SK-N-SH (cell line): ENCODE data around the gene SENP3. TPM values are rescaled to one million over a fixed set of nuclear protein-coding genes. Genes with fewer than 3 reads are reported as not detected.

ENCODE experiments used
- CTCF ChIA-PET: fragments of 300-600, 350-600 bp; formaldehyde crosslinking; extraction: SDS; loops from one replicate; lab custom pipeline; 2021; lab: Yijun Ruan, JAX
- POLR2A ChIA-PET: fragments of 350-600 bp; sonication (Branson Sonifier 250); formaldehyde crosslinking; extraction: SDS; loops from one replicate; lab custom pipeline; 2020; ENCODE audit warnings: antibody characterized with exemption, inconsistent platforms; lab: Yijun Ruan, JAX
- DNase-seq: peaks from one replicate; pipeline ENCODE4 v3.0.0; 2012
- H2AFZ ChIP-seq: fragments of 200-600 bp; sonication (generic); 2 replicates; pipeline ENCODE4 v1.8.1; 2016; ENCODE audit warnings: antibody characterized with exemption, mild to moderate bottlenecking, low read depth
- H3F3A ChIP-seq: fragments of 200-600 bp; sonication (generic); replicated peaks from 2 replicates; pipeline ENCODE3; 2016; ENCODE audit warnings: antibody characterized with exemption, mild to moderate bottlenecking; ENCODE audit not compliant: insufficient read depth
- H3K27ac ChIP-seq, 2 experiments: fragments of 200-500 bp in 1 of 2; fragments of 200-600 bp in 1 of 2; sonication (Bioruptor generic) in 1 of 2; sonication (generic), shearing (Covaris generic) in 1 of 2; 2 replicates each; pipeline versions ENCODE4 v1.5.1 to v1.6.1; 2014 to 2016; ENCODE audit warnings: low read depth in 2 of 2, inconsistent platforms in 1 of 2, low read length in 1 of 2, mild to moderate bottlenecking in 1 of 2, mixed read lengths in 1 of 2
- H3K27me3 ChIP-seq: fragments of 200-600 bp; sonication (generic), shearing (Covaris generic); 2 replicates; pipeline ENCODE4 v1.6.1; 2016; ENCODE audit warnings: mixed run types; ENCODE audit not compliant: insufficient read depth
- H3K36me3 ChIP-seq, 2 experiments: fragments of 200-500 bp in 1 of 2; fragments of 200-600 bp in 1 of 2; sonication (Bioruptor generic) in 1 of 2; sonication (generic) in 1 of 2; replicated peaks in 1 of 2; 2 replicates each; pipeline versions ENCODE3 to v1.5.1; 2014 to 2016; ENCODE audit warnings: low read length in 1 of 2, mild to moderate bottlenecking in 1 of 2; ENCODE audit not compliant: insufficient read depth in 2 of 2, control insufficient read depth in 1 of 2
- H3K4me1 ChIP-seq, 2 experiments: fragments of 200-500 bp in 1 of 2; fragments of 200-600 bp in 1 of 2; sonication (Bioruptor generic) in 1 of 2; sonication (generic), shearing (Covaris generic) in 1 of 2; 2 replicates each; pipeline versions ENCODE4 v1.5.1 to v1.6.1; 2014 to 2016; ENCODE audit warnings: low read depth in 1 of 2, low read length in 1 of 2, mixed run types in 1 of 2; ENCODE audit not compliant: insufficient read depth in 2 of 2, control insufficient read depth in 1 of 2
- H3K4me2 ChIP-seq: fragments of 200-600 bp; sonication (generic), shearing (Covaris generic); 2 replicates; pipeline ENCODE4 v1.6.1; 2017; ENCODE audit warnings: mixed run types
- H3K4me3 ChIP-seq, 2 experiments: fragments of 200-500 bp in 1 of 2; fragments of 200-600 bp in 1 of 2; sonication (Bioruptor generic) in 1 of 2; sonication (generic), shearing (Covaris generic) in 1 of 2; 2 replicates each; pipeline versions ENCODE4 v1.5.1 to v1.8.1; 2014 to 2016; ENCODE audit warnings: low read depth in 2 of 2, inconsistent platforms in 1 of 2, low read length in 1 of 2, mild to moderate bottlenecking in 1 of 2, mixed read lengths in 1 of 2, moderate library complexity in 1 of 2
- H3K79me2 ChIP-seq: fragments of 200-600 bp; sonication (generic); 2 replicates; pipeline ENCODE4 v1.8.1; 2017; ENCODE audit warnings: mild to moderate bottlenecking; ENCODE audit not compliant: insufficient read depth
- H3K9ac ChIP-seq: fragments of 200-600 bp; sonication (generic); 2 replicates; pipeline ENCODE4 v1.6.1; 2017; ENCODE audit warnings: mixed run types
- H3K9me2 ChIP-seq: fragments of 200-600 bp; sonication (generic); 2 replicates; pipeline ENCODE4 v1.6.1; 2017; ENCODE audit warnings: mixed run types
- H3K9me3 ChIP-seq: fragments of 200-600 bp; sonication (generic); 2 replicates; pipeline ENCODE4 v1.6.1; 2017; ENCODE audit warnings: mixed run types, mild to moderate bottlenecking, moderate library complexity
- H4K20me1 ChIP-seq: fragments of 200-600 bp; sonication (generic); 2 replicates; pipeline ENCODE4 v1.6.1; 2017; ENCODE audit warnings: mild to moderate bottlenecking, mixed run types; ENCODE audit not compliant: insufficient read depth
- CTCF ChIP-seq: fragments of 200-600 bp; sonication (generic); IDR thresholded peaks from 2 replicates; pipeline ENCODE4 v1.6.1; 2017; ENCODE audit warnings: antibody characterized with exemption, mild to moderate bottlenecking, moderate library complexity
- ELF1 ChIP-seq: IDR thresholded peaks from 2 replicates; pipeline ENCODE4 v1.4.0; 2012
- EZH2phosphoT487 ChIP-seq: fragments of 200-600 bp; sonication (generic); IDR thresholded peaks from 2 replicates; pipeline ENCODE4 v1.6.1; 2017; ENCODE audit warnings: low read depth, mixed run types, mild to moderate bottlenecking, antibody characterized with exemption, moderate library complexity, borderline replicate concordance
- FOXM1 ChIP-seq: IDR thresholded peaks from 2 replicates; pipeline ENCODE4 v1.4.0; 2012; ENCODE audit warnings: low read depth, mild to moderate bottlenecking
- IRF3 ChIP-seq: fragments of 150-350 bp; IDR thresholded peaks from 2 replicates; pipeline ENCODE4 v1.6.1; 2016; ENCODE audit warnings: mild to moderate bottlenecking, low read depth, low read length
- JUND ChIP-seq: IDR thresholded peaks from 2 replicates; pipeline ENCODE4 v1.4.0; 2012
- MAX ChIP-seq: IDR thresholded peaks from 2 replicates; pipeline ENCODE4 v1.4.0; 2012; ENCODE audit warnings: low read depth
- NRF1 ChIP-seq: IDR thresholded peaks from 2 replicates; pipeline ENCODE4 v1.6.1; 2012; ENCODE audit warnings: low read depth, mild to moderate bottlenecking, low read length
- PBX3 ChIP-seq: IDR thresholded peaks from 2 replicates; pipeline ENCODE4; 2012
- RFX5 ChIP-seq: IDR thresholded peaks from 2 replicates; pipeline ENCODE4 v1.6.1; 2012; ENCODE audit warnings: mild to moderate bottlenecking, improper control_type of control experiment, low read length
- SIN3A ChIP-seq: IDR thresholded peaks from 2 replicates; pipeline ENCODE4 v1.6.1; 2012; ENCODE audit warnings: low read depth, mild to moderate bottlenecking, low read length, moderate library complexity, borderline replicate concordance
- SMC3 ChIP-seq: IDR thresholded peaks from 2 replicates; pipeline ENCODE4 v1.6.1; 2012; ENCODE audit warnings: low read depth, low read length, improper control_type of control experiment
- TCF12 ChIP-seq: IDR thresholded peaks from 2 replicates; pipeline ENCODE4 v1.4.0; 2012
- USF1 ChIP-seq: IDR thresholded peaks from 2 replicates; pipeline ENCODE4 v1.4.0; 2012; ENCODE audit warnings: low read depth, borderline replicate concordance
- YY1 ChIP-seq: IDR thresholded peaks from 2 replicates; pipeline ENCODE4 v1.4.0; 2012; ENCODE audit warnings: low read depth, mild to moderate bottlenecking
- ZBTB33 ChIP-seq: IDR thresholded peaks from 2 replicates; pipeline ENCODE4 v1.4.0; 2012; ENCODE audit warnings: low read depth, borderline replicate concordance
- WGBS: methylation state at CpG from one replicate; pipeline ENCODE4 v1.1.6; 2017; ENCODE audit warnings: low lambda C conversion rate; 5-methylcytosine and 5-hydroxymethylcytosine counted together
- polyA plus RNA-seq, 3 experiments: library from polyadenylated mRNA; depleted of rRNA; stranded (reverse); fragments of >200 nt; gene quantifications; 2 replicates each; pipeline ENCODE4 v1.2.3, GENCODE V29; 2012

SENP3 gene
- polyA plus RNA-seq, 1 of the 3 experiments (the other 2 are of a cell fraction) = 80.8 TPM

GRCh38 chr17:7575481-7575883 is 13.8 kb downstream of the SENP3 start:
- Histone ChIP-seq H3K4me3 (peak overlapping the region; percentile 98 to 100), H3K9me2 (no peaks in the 10 kb centered on the region), H3K9ac (peak overlapping the region; percentile 100; the same call in 1 of the 2 replicates), H2AFZ (no peak overlapping the region), H3K4me1 (peaks cover 22 to 39% of the 10 kb centered on the region in 2 experiments), H3K9me3 (no peaks in the 10 kb centered on the region), H3K79me2 (peaks cover 68% of the 10 kb centered on the region), H3F3A (peaks cover 71% of the 10 kb centered on the region), H4K20me1 (peaks cover 61% of the 10 kb centered on the region), H3K27ac (peak overlapping the region; percentile 43 to 92; a peak in 3 of 4 replicates), H3K36me3 (peaks cover 63 to 67% of the 10 kb centered on the region in 2 experiments), H3K27me3 (no peaks in the 10 kb centered on the region), H3K4me2 (peak overlapping the region; percentile 96)
- WGBS = 100% methylated on average over 1 of the region's 1 CpG
- TF ChIP-seq SMC3 = no peak
- no peak; the same call in 1 of the 2 replicates for TF ChIP-seq SIN3A
- TF ChIP-seq FOXM1 = no peak
- TF ChIP-seq JUND = no peak
- no peak for TF ChIP-seq RFX5
- no peak for TF ChIP-seq NRF1
- TF ChIP-seq CTCF = no peak
- ChIA-PET POLR2A (interaction anchor here (1.4 to 4.3 kb wide), 2 partner anchors 9 to 112 kb away, joined by 4 to 37 read pairs; partner anchors contain the start of genes MPDU1 and TP53), CTCF (interaction anchor here (0.9 to 1.7 kb wide), 2 partner anchors 14 to 112 kb away, joined by 3 to 8 read pairs; partner anchors contain the start of gene SENP3)
- no peak for DNase-seq

GRCh38 chr17:7575959-7576358 is 14.2 kb downstream of the SENP3 start:
- no peak for DNase-seq
- Histone ChIP-seq H3K9me2 (no peaks in the 10 kb centered on the region), H3K4me1 (peaks cover 22 to 37% of the 10 kb centered on the region in 2 experiments), H3K4me3 (no peak overlapping the region), H3K27ac (peak overlapping the region in 1 of 2 experiments; percentile 92; a peak in 2 of 4 replicates), H3K4me2 (peak overlapping the region; percentile 96), H3K79me2 (peaks cover 69% of the 10 kb centered on the region), H4K20me1 (peaks cover 61% of the 10 kb centered on the region), H3K27me3 (no peaks in the 10 kb centered on the region), H3K9me3 (no peaks in the 10 kb centered on the region), H3F3A (peaks cover 66% of the 10 kb centered on the region), H3K9ac (peak overlapping the region; percentile 100; the same call in 1 of the 2 replicates), H2AFZ (no peak overlapping the region), H3K36me3 (peaks cover 59 to 65% of the 10 kb centered on the region in 2 experiments)
- 78% methylated on average over 7 of the region's 7 CpGs for WGBS
- CTCF ChIA-PET = interaction anchor here (0.6 to 1.7 kb wide), 3 partner anchors 15 to 271 kb away, joined by 3 to 8 read pairs (median 3); partner anchors contain the start of gene SENP3
- POLR2A ChIA-PET = interaction anchor here (1.2 to 1.4 kb wide), 2 partner anchors 39 to 111 kb away, joined by 4 to 5 read pairs; partner anchors contain the start of genes FXR2 and TP53
- TF ChIP-seq EZH2phosphoT487 (no peak), ZBTB33 (no peak), YY1 (no peak), PBX3 (no peak), NRF1 (no peak), TCF12 (no peak), USF1 (no peak), MAX (no peak), IRF3 (no peak), CTCF (no peak), ELF1 (no peak), SMC3 (no peak), FOXM1 (no peak), RFX5 (no peak)
